ENCODE data around the gene BAD. TPM values are rescaled to one million over a fixed set of nuclear protein-coding genes. Genes with fewer than 3 reads are reported as not detected.

Gene BAD
- total RNA-seq, 1 donor from 2014 or later, result 26.6 TPM

GRCh38 chr11:64244966-64245365 is 39.5 kb downstream of the BAD start:
- H3K9me3 Mint-ChIP-seq, result no peaks in the 10 kb centered on the region
- CTCF ChIA-PET, result interaction anchor here (1.0 to 6.2 kb wide), 3 partner anchors 39 to 60 kb away, joined by 3 to 37 read pairs (median 4); partner anchors contain the start of gene FERMT3

GRCh38 chr11:64244107-64244506 is 40.4 kb downstream of the BAD start:
- ChIA-PET POLR2A (interaction anchor here (0.9 to 8.7 kb wide), 6 partner anchors 10 to 73 kb away, joined by 3 to 127 read pairs (median 32); partner anchors contain the start of genes DNAJC4, FERMT3, NUDT22 and PRDX5), CTCF (interaction anchor here (1.0 to 6.2 kb wide), 3 partner anchors 38 to 59 kb away, joined by 3 to 37 read pairs (median 3); partner anchors contain the start of gene FERMT3)
- ATAC-seq (ENCODE audit: low read depth) (no peak), DNase-seq (no peak)
- Mint-ChIP-seq H3K4me3 (no peak overlapping the region), H3K9me3 (no peaks in the 10 kb centered on the region), H3K27me3 (no peaks in the 10 kb centered on the region), H3K36me3 (ENCODE audit: low read depth) (peaks cover 34% of the 10 kb centered on the region), H3K4me1 (peaks cover 54% of the 10 kb centered on the region), H3K27ac (peak overlapping the region; percentile 53)
- TF ChIP-seq CTCF (IDR thresholded peaks at IDR 0.05), result no peak
- intact Hi-C loops (cut with micrococcal nuclease), result loop anchor here (5.0 to 10.0 kb wide), 2 partner anchors 257 to 531 kb away; partner anchors contain the start of genes OTUB1 and SF1

More at GRCh38 chr11:64244966-64245365, 39.5 kb downstream of the BAD start:
- Mint-ChIP-seq H3K4me1 (peaks cover 46% of the 10 kb centered on the region), H3K4me3 (peak overlapping the region; percentile 90), H3K36me3 (ENCODE audit: low read depth) (peaks cover 30% of the 10 kb centered on the region), H3K27me3 (no peaks in the 10 kb centered on the region), H3K27ac (peak overlapping the region; percentile 87)
- POLR2A ChIA-PET, result interaction anchor here (0.5 to 8.7 kb wide), 23 partner anchors 10 to 1812 kb away, joined by 3 to 127 read pairs (median 5); partner anchors contain the start of genes BAD, ESRRA, FERMT3 and NUDT22
- TF ChIP-seq CTCF (IDR thresholded peaks at IDR 0.05), result no peak
- intact Hi-C loops (cut with micrococcal nuclease), result loop anchor here (1.0 to 10.0 kb wide), 3 partner anchors 97 to 530 kb away; partner anchors contain the start of genes OTUB1 and SF1
- ATAC-seq (ENCODE audit: low read depth) (no peak), DNase-seq (no peak)

- intact Hi-C loops (cut with micrococcal nuclease), result loop anchor here (5.0 to 10.0 kb wide), 2 partner anchors 256 to 531 kb away; partner anchors contain the start of genes OTUB1 and SF1
- H3K9me3 Mint-ChIP-seq, result no peaks in the 10 kb centered on the region
- H3K27me3 Mint-ChIP-seq, result no peaks in the 10 kb centered on the region
- ChIA-PET POLR2A (interaction anchor here (0.6 to 8.7 kb wide), 11 partner anchors 9 to 74 kb away, joined by 3 to 127 read pairs (median 16); partner anchors contain the start of genes DNAJC4, FERMT3, NUDT22 and PRDX5), CTCF (interaction anchor here (0.9 to 6.2 kb wide), 4 partner anchors 37 to 112 kb away, joined by 3 to 37 read pairs (median 3); partner anchors contain the start of gene FERMT3)
- H3K4me1 Mint-ChIP-seq, result peaks cover 62% of the 10 kb centered on the region
- ATAC-seq (ENCODE audit: low read depth), result no peak
- DNase-seq, result no peak
- H3K4me3 Mint-ChIP-seq, result peak overlapping the region; percentile 38
- peak overlapping the region; percentile 53 for H3K27ac Mint-ChIP-seq
- no peak for TF ChIP-seq CTCF (IDR thresholded peaks at IDR 0.05)
- H3K36me3 Mint-ChIP-seq (ENCODE audit: low read depth), result peaks cover 40% of the 10 kb centered on the region
These were observed 41.1 kb downstream of the BAD start for GRCh38 chr11:64243236-64243854.

- POLR2A ChIA-PET, result interaction anchor here (0.5 to 8.7 kb wide), 26 partner anchors 8 to 1650 kb away, joined by 3 to 127 read pairs (median 7); partner anchors contain the start of genes BAD, CCDC88B, DNAJC4 and ESRRA
- ATAC-seq (ENCODE audit: low read depth), result no peak
- Mint-ChIP-seq H3K27ac (peak overlapping the region; percentile 98), H3K36me3 (ENCODE audit: low read depth) (peaks cover 54% of the 10 kb centered on the region), H3K4me1 (peaks cover 74% of the 10 kb centered on the region), H3K4me3 (peak overlapping the region; percentile 91), H3K27me3 (no peaks in the 10 kb centered on the region), H3K9me3 (no peaks in the 10 kb centered on the region)
- CTCF ChIA-PET, result interaction anchor here (0.7 to 6.2 kb wide), 5 partner anchors 9 to 59 kb away, joined by 3 to 37 read pairs (median 3); partner anchors contain the start of genes FERMT3 and STIP1
- peak; percentile 27 for DNase-seq
- TF ChIP-seq CTCF (IDR thresholded peaks at IDR 0.05), result no peak
- intact Hi-C loops (cut with micrococcal nuclease), result loop anchor here (1.0 to 10.0 kb wide), 9 partner anchors 10 to 533 kb away; partner anchors contain the start of genes CCDC88B, ESRRA, GPR137 and OTUB1
These were observed 42.7 kb downstream of the BAD start for GRCh38 chr11:64241491-64242374.

Measured in activated B cell treated with CpG ODN at 0.5 μM for 24 hours (primary cell).